Stimulated activated CD8-positive, alpha-beta memory T cell treated with anti-CD3 and anti-CD28 coated beads, Interleukin-4, amount 100 ng/mL, for 48 hours (primary cell): ENCODE data around the gene GALNT9.

Experiments
- DNase-seq: peaks from one replicate; pipeline ENCODE4 v3.0.0-alpha.2; 2020

GALNT9 gene

GRCh38 chr12:132343294-132344004 lies 14.1 kb upstream of the GALNT9 start:
- DNase-seq, result no peak

GRCh38 chr12:132342251-132343227 lies 13.2 kb upstream of the GALNT9 start:
- no peak for DNase-seq

GRCh38 chr12:132341318-132342050 lies 12.1 kb upstream of the GALNT9 start:
- no peak for DNase-seq

GRCh38 chr12:132340266-132341035 lies 11.1 kb upstream of the GALNT9 start:
- DNase-seq, result no peak

GRCh38 chr12:132339856-132340255 lies 10.5 kb upstream of the GALNT9 start:
- DNase-seq, result no peak

GRCh38 chr12:132338781-132339180 lies 9.4 kb upstream of the GALNT9 start:
- no peak for DNase-seq

- DNase-seq, result no peak
Observed at GRCh38 chr12:132338311-132338710, 8.9 kb upstream of the GALNT9 start.

- no peak for DNase-seq
Observed at GRCh38 chr12:132337557-132337956, 8.2 kb upstream of the GALNT9 start.

GRCh38 chr12:132336451-132337413 lies 7.3 kb upstream of the GALNT9 start:
- no peak for DNase-seq

- no peak for DNase-seq
Observed at GRCh38 chr12:132335179-132335756, 5.9 kb upstream of the GALNT9 start.

- no peak for DNase-seq
Observed at GRCh38 chr12:132333766-132334165, 4.4 kb upstream of the GALNT9 start.

GRCh38 chr12:132333273-132333672 lies 3.9 kb upstream of the GALNT9 start:
- DNase-seq, result no peak

GRCh38 chr12:132330549-132330881 lies 1.1 kb upstream of the GALNT9 start:
- no peak for DNase-seq

- DNase-seq, result no peak
Observed at GRCh38 chr12:132329720-132330548, 545 bp upstream of the GALNT9 start.

- DNase-seq, result no peak
Observed at GRCh38 chr12:132328282-132329029, 933 bp downstream of the GALNT9 start.

- peak; percentile 78 for DNase-seq
Observed at GRCh38 chr12:132327336-132328171, 1.8 kb downstream of the GALNT9 start.

- DNase-seq, result no peak
Observed at GRCh38 chr12:132326646-132327045, 2.7 kb downstream of the GALNT9 start.

- DNase-seq, result no peak
Observed at GRCh38 chr12:132325733-132326130, 3.7 kb downstream of the GALNT9 start.
